H1 (cell line): Measurements from ENCODE around the gene FXYD7. TPM values are rescaled to one million over a fixed set of nuclear protein-coding genes. Genes with fewer than 3 reads are reported as not detected.

Source experiments
- CTCF ChIA-PET: fragments of 300-600 bp; sonication (Branson Sonifier 250); formaldehyde crosslinking; loops from one replicate; lab custom pipeline; 2021; ENCODE audit not compliant: partially characterized antibody; lab: Charles Lee
- POLR2A ChIA-PET: fragments of 300-600 bp; sonication (Branson Sonifier 250); formaldehyde crosslinking; loops from one replicate; lab custom pipeline; 2021; ENCODE audit warnings: inconsistent platforms; ENCODE audit not compliant: partially characterized antibody; lab: Charles Lee
- DNase-seq, 2 experiments: peaks; one replicate each; pipeline versions ENCODE4 v3.0.0 to v3.0.0-alpha.2; 2010 to 2022; ENCODE audit warnings: low spot score in 2 of 2, low read depth in 1 of 2, mixed read lengths in 1 of 2
- FAIRE-seq: peaks from 2 replicates; lab custom pipeline; 2011; peaks lifted over from hg19 to GRCh38; lab: Jason Lieb, UNC
- H2AFZ ChIP-seq: 2 replicates; pipeline ENCODE4 v1.8.1; 2012; ENCODE audit warnings: low read length, inconsistent platforms
- H2AK5ac ChIP-seq: 2 replicates; pipeline ENCODE4 v1.6.1; 2013; ENCODE audit warnings: low read depth, low read length
- H2BK120ac ChIP-seq: replicated peaks from 2 replicates; pipeline ENCODE3; 2013; ENCODE audit warnings: low read depth, low read length, inconsistent platforms
- H2BK12ac ChIP-seq: 2 replicates; pipeline ENCODE4 v1.6.1; 2013; ENCODE audit warnings: low read depth, low read length
- H2BK15ac ChIP-seq: 2 replicates; pipeline ENCODE4 v1.6.1; 2013; ENCODE audit warnings: low read length
- H2BK20ac ChIP-seq: 2 replicates; pipeline ENCODE4 v1.6.1; 2013; ENCODE audit warnings: low read length
- H2BK5ac ChIP-seq: 2 replicates; pipeline ENCODE4 v1.6.1; 2013; ENCODE audit warnings: low read depth, low read length
- H3K14ac ChIP-seq: 2 replicates; pipeline ENCODE4 v1.6.1; 2013; ENCODE audit warnings: inconsistent platforms; ENCODE audit not compliant: insufficient read length
- H3K18ac ChIP-seq: 2 replicates; pipeline ENCODE4 v1.6.1; 2013; ENCODE audit warnings: low read length; ENCODE audit errors: extremely low read depth
- H3K23ac ChIP-seq: 2 replicates; pipeline ENCODE4 v1.6.1; 2013; ENCODE audit warnings: inconsistent platforms; ENCODE audit not compliant: insufficient read length
- H3K23me2 ChIP-seq: 2 replicates; pipeline ENCODE4 v1.6.1; 2013; ENCODE audit warnings: low read depth, low read length
- H3K27ac ChIP-seq: 2 replicates; pipeline ENCODE4 v1.6.1; 2011; ENCODE audit warnings: low read depth, low read length, inconsistent platforms
- H3K27me3 ChIP-seq, 4 experiments: replicated peaks in 1 of 4; 1 replicate in 1 of 4; 2 replicates in 3 of 4; pipeline versions ENCODE4 v1.6.1 to v1.8.1; 2011 to 2013; ENCODE audit warnings: low read length in 3 of 4, mild to moderate bottlenecking in 3 of 4, inconsistent platforms in 2 of 4, mixed read lengths in 2 of 4, moderate library complexity in 1 of 4; ENCODE audit not compliant: control insufficient read depth in 3 of 4, insufficient read depth in 3 of 4; ENCODE audit errors: extremely low read depth in 1 of 4
- H3K36me3 ChIP-seq, 4 experiments: 2 replicates each; pipeline versions ENCODE4 v1.6.1 to v1.8.1; 2011 to 2013; ENCODE audit warnings: mild to moderate bottlenecking in 4 of 4, low read length in 3 of 4, moderate library complexity in 2 of 4, control low read depth in 1 of 4, inconsistent platforms in 1 of 4; ENCODE audit not compliant: insufficient read depth in 4 of 4, control insufficient read depth in 2 of 4
- H3K4ac ChIP-seq: replicated peaks from 2 replicates; pipeline ENCODE3; 2013; ENCODE audit warnings: low read length, low read depth, mixed read lengths, inconsistent platforms; ENCODE audit not compliant: insufficient read length
- H3K4me1 ChIP-seq, 4 experiments: replicated peaks in 1 of 4; 1 replicate in 1 of 4; 2 replicates in 3 of 4; pipeline versions ENCODE4 v1.6.1 to v1.8.1; 2011 to 2013; ENCODE audit warnings: low read length in 3 of 4, inconsistent platforms in 2 of 4, mixed read lengths in 1 of 4; ENCODE audit not compliant: insufficient read depth in 4 of 4, control insufficient read depth in 3 of 4
- H3K4me2 ChIP-seq, 2 experiments: 2 replicates each; pipeline versions ENCODE4 v1.6.1 to v1.8.1; 2011 to 2013; ENCODE audit warnings: low read depth in 2 of 2, low read length in 2 of 2, control low read depth in 1 of 2, inconsistent platforms in 1 of 2, mild to moderate bottlenecking in 1 of 2; ENCODE audit not compliant: insufficient read depth in 1 of 2
- H3K4me3 ChIP-seq, 4 experiments: fragments of 200-600, 300-600 bp in 1 of 4; sonication (generic), shearing (Covaris generic), sonication (Bioruptor Twin) in 1 of 4; 2 replicates each; pipeline versions ENCODE4 v1.5.1 to v1.8.1; 2011 to 2016; ENCODE audit warnings: low read length in 4 of 4, low read depth in 3 of 4, control low read depth in 2 of 4, inconsistent platforms in 2 of 4, mild to moderate bottlenecking in 2 of 4, mixed read lengths in 1 of 4, moderate library complexity in 1 of 4; ENCODE audit not compliant: insufficient read depth in 2 of 4; ENCODE audit errors: extremely low read depth in 1 of 4
- H3K56ac ChIP-seq: replicated peaks from 2 replicates; pipeline ENCODE3; 2013; ENCODE audit warnings: low read depth, mild to moderate bottlenecking, mixed read lengths, low read length, inconsistent platforms; ENCODE audit not compliant: insufficient read length
- H3K79me1 ChIP-seq: 2 replicates; pipeline ENCODE4 v1.6.1; 2013; ENCODE audit warnings: low read depth, low read length, control low read depth
- H3K79me2 ChIP-seq, 2 experiments: 2 replicates each; pipeline versions ENCODE4 v1.6.1 to v1.8.1; 2012 to 2013; ENCODE audit warnings: low read length in 2 of 2, mild to moderate bottlenecking in 2 of 2, inconsistent platforms in 1 of 2; ENCODE audit not compliant: insufficient read depth in 2 of 2, control insufficient read depth in 1 of 2
- H3K9ac ChIP-seq, 4 experiments: replicated peaks in 1 of 4; 1 replicate in 1 of 4; 2 replicates in 3 of 4; pipeline versions ENCODE4 v1.6.1 to v1.8.1; 2011 to 2013; ENCODE audit warnings: low read depth in 3 of 4, low read length in 3 of 4, control low read depth in 2 of 4, mild to moderate bottlenecking in 2 of 4, moderate library complexity in 2 of 4, inconsistent platforms in 1 of 4; ENCODE audit errors: extremely low read depth in 1 of 4
- H3K9me3 ChIP-seq, 2 experiments: 2 replicates each; pipeline versions ENCODE4 v1.6.1 to v1.8.1; 2012 to 2013; ENCODE audit warnings: mild to moderate bottlenecking in 2 of 2, moderate library complexity in 2 of 2, control low read depth in 1 of 2, inconsistent platforms in 1 of 2, low read depth in 1 of 2, low read length in 1 of 2, mixed read lengths in 1 of 2; ENCODE audit not compliant: insufficient read depth in 2 of 2
- H4K20me1 ChIP-seq, 2 experiments: replicated peaks in 1 of 2; 2 replicates each; pipeline versions ENCODE3 to v1.8.1; 2011 to 2013; ENCODE audit warnings: inconsistent platforms in 2 of 2, low read length in 2 of 2, mild to moderate bottlenecking in 1 of 2; ENCODE audit not compliant: insufficient read depth in 2 of 2, control insufficient read depth in 1 of 2
- H4K5ac ChIP-seq: 2 replicates; pipeline ENCODE4 v1.6.1; 2013; ENCODE audit warnings: low read length, low read depth, mixed read lengths, inconsistent platforms; ENCODE audit not compliant: insufficient read length
- H4K8ac ChIP-seq: 2 replicates; pipeline ENCODE4 v1.8.0; 2013; ENCODE audit warnings: mild to moderate bottlenecking, moderate library complexity, low read length, inconsistent platforms; ENCODE audit not compliant: insufficient read depth; ENCODE audit errors: extremely low read depth
- H4K91ac ChIP-seq: replicated peaks from 2 replicates; pipeline ENCODE3; 2013; ENCODE audit warnings: low read length, mixed read lengths, inconsistent platforms; ENCODE audit not compliant: insufficient read length
- ASH2L ChIP-seq: fragments of 200-600, 300-600 bp; sonication (generic); IDR thresholded peaks from one replicate; pipeline ENCODE4 v1.7.1; 2017; ENCODE audit warnings: low read length
- CBX5 ChIP-seq: fragments of 300-800, 300-1000 bp; sonication (generic); IDR thresholded peaks from 2 replicates; pipeline ENCODE4 v1.7.1; 2016; ENCODE audit warnings: antibody characterized with exemption, low read length, low read depth
- EP300 ChIP-seq, 2 experiments: IDR thresholded peaks; 1 replicate in 1 of 2; 2 replicates in 1 of 2; pipeline ENCODE4 v1.6.1; 2011 to 2012; ENCODE audit warnings: low read depth in 2 of 2, low read length in 2 of 2, mild to moderate bottlenecking in 2 of 2, borderline replicate concordance in 1 of 2, inconsistent platforms in 1 of 2, moderate library complexity in 1 of 2
- RXRA ChIP-seq: IDR thresholded peaks from 2 replicates; pipeline ENCODE4 v1.6.1; 2011; ENCODE audit warnings: low read depth, mild to moderate bottlenecking, low read length, moderate library complexity; ENCODE audit not compliant: insufficient read depth
- TEAD4 ChIP-seq: IDR thresholded peaks from 2 replicates; pipeline ENCODE4 v1.6.1; 2012; ENCODE audit warnings: low read depth, low read length, inconsistent platforms, mixed read lengths
- WGBS, 2 experiments: shearing (Covaris generic) in 1 of 2; methylation state at CpG; one replicate each; pipeline versions ENCODE4 v1.1.6 to v1.1.7; 2013 to 2015; ENCODE audit warnings: low lambda C conversion rate in 2 of 2, mixed read lengths in 2 of 2, inconsistent platforms in 1 of 2, low coverage in 1 of 2, missing lambda C conversion rate in 1 of 2; ENCODE audit not compliant: insufficient replicate concordance in 2 of 2, insufficient coverage in 1 of 2, insufficient read length in 1 of 2; ENCODE audit errors: extremely low coverage in 1 of 2, missing lambda C conversion rate in 1 of 2; 5-methylcytosine and 5-hydroxymethylcytosine counted together
- polyA plus RNA-seq, 7 experiments: library from polyadenylated mRNA; depleted of rRNA in 3 of 7; stranded (reverse) in 5 of 7; unstranded in 2 of 7; fragments of >200 nt in 5 of 7; fragments of 200-250 nt in 2 of 7; gene quantifications; 1 replicate in 5 of 7; 2 replicates in 1 of 7; 4 replicates in 1 of 7; pipeline versions ENCODE4 v1.2.1 to v1.2.3, GENCODE V29; 2011 to 2013; ENCODE audit warnings: missing spikeins in 2 of 7, mixed read lengths in 2 of 7
- total RNA-seq: library from RNA; stranded (reverse); fragmentation: NEBNext Ultra II Directional; extraction: Animal tissue kit (Norgen Biotek cat#: 25700); gene quantifications from 2 replicates; pipeline ENCODE4 v1.2.1, GENCODE V29; 2021

Gene FXYD7
- total and polyA plus RNA-seq, 2 of the 8 experiments (the other 6 are each of a cell fraction or from before 2014, with no cell fraction given), result 12.1 to 14.3 TPM

DNA sequence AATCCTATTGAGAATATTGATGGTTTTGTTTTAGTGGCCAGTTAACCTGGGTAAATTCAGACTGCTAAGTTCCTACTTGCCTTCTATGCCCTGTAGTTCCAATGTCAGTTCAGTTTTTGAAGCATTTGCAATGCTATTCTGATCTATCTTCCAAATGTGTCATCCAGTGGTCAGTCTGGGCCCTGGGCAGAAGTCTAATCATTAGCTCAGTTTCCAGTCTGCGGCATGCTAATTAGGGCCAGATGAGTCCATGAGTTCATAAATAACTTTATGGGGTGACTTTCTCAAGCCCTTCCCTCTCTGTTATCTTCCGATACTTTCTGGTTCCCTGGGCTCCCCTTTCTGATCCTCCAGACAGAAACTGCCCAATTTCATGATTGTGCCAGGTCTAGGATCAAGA, 52.8 kb downstream of the FXYD7 start:
- H3K9me3 ChIP-seq, result no peaks in the 10 kb centered on the region
- peaks cover 0 to 2% (median 0%) of the 10 kb centered on the region in 4 experiments; a peak in 1 of 7 replicates for H3K27me3 ChIP-seq
- H3K9ac ChIP-seq, result no peak overlapping the region
- H2BK5ac ChIP-seq, result no peak overlapping the region
- no peak overlapping the region for H3K27ac ChIP-seq
- CTCF ChIA-PET, result no interaction called here
- no peaks in the 10 kb centered on the region for H3K36me3 ChIP-seq
- no peak overlapping the region for H2AK5ac ChIP-seq
- no peak overlapping the region for H3K14ac ChIP-seq
- no peak overlapping the region for H2BK12ac ChIP-seq
- no peak overlapping the region for H2BK120ac ChIP-seq
- H3K79me1 ChIP-seq, result no peaks in the 10 kb centered on the region
- no peak overlapping the region for H4K8ac ChIP-seq
- no peak overlapping the region for H3K4ac ChIP-seq
- H2AFZ ChIP-seq, result no peak overlapping the region
- WGBS, 2 experiments, result 75% methylated on average over 2 of the region's 2 CpGs; no CpG with 5 or more reads in 1 of the 2 experiments
- no peak overlapping the region for H2BK20ac ChIP-seq
- H3K4me1 ChIP-seq, result peaks cover 0 to 2% (median 0%) of the 10 kb centered on the region in 4 experiments; a peak in 3 of 7 replicates
- no peaks in the 10 kb centered on the region for H3K23me2 ChIP-seq
- no peak overlapping the region for H3K18ac ChIP-seq
- H4K5ac ChIP-seq, result no peak overlapping the region
- DNase-seq (no peak), FAIRE-seq (no peak)
- H2BK15ac ChIP-seq, result no peak overlapping the region
- TF ChIP-seq EP300 (IDR thresholded peaks at IDR 0.05; ENCODE audit: borderline replicate concordance in 1 of 2, low read depth in 2 of 2, low read length in 2 of 2) (no peak), CBX5 (no peak), TEAD4 (no peak), ASH2L (no peak), RXRA (no peak)
- no peaks in the 10 kb centered on the region for H3K79me2 ChIP-seq
- no peak overlapping the region for H3K56ac ChIP-seq
- no peak overlapping the region for H3K4me3 ChIP-seq
- H4K20me1 ChIP-seq, result no peaks in the 10 kb centered on the region
- H3K23ac ChIP-seq, result no peak overlapping the region
- H3K4me2 ChIP-seq, result no peak overlapping the region
- POLR2A ChIA-PET, result no interaction called here
- H4K91ac ChIP-seq, result no peak overlapping the region
